DOHH2 (cell line): Measurements from ENCODE around the gene PHAF1.

Experiments used
- H3F3A ChIP-seq: fragments of 200-600 bp; sonication (generic), shearing (Covaris generic); 2 replicates; pipeline ENCODE4 v1.6.0; 2016; ENCODE audit warnings: antibody characterized with exemption, mild to moderate bottlenecking; ENCODE audit not compliant: control insufficient read depth, insufficient read depth
- H3K27ac ChIP-seq: fragments of 200-600 bp; sonication (generic); 2 replicates; pipeline ENCODE4 v1.5.1; 2014; ENCODE audit warnings: low read depth, mild to moderate bottlenecking, low read length, moderate library complexity
- H3K27me3 ChIP-seq: fragments of 200-600 bp; sonication (generic); 2 replicates; pipeline ENCODE4 v1.6.1; 2014; ENCODE audit warnings: mild to moderate bottlenecking, low read length, mixed read lengths; ENCODE audit not compliant: control insufficient read depth
- H3K36me3 ChIP-seq: fragments of 200-600 bp; sonication (generic); 2 replicates; pipeline ENCODE4 v1.6.1; 2014; ENCODE audit warnings: mild to moderate bottlenecking, low read length, moderate library complexity, mixed read lengths; ENCODE audit not compliant: control insufficient read depth
- H3K4me1 ChIP-seq: fragments of 200-600 bp; sonication (generic); 2 replicates; pipeline ENCODE4 v1.6.1; 2014; ENCODE audit warnings: mild to moderate bottlenecking, low read length, mixed read lengths; ENCODE audit not compliant: control insufficient read depth
- H3K4me2 ChIP-seq: fragments of 200-600 bp; sonication (generic); 2 replicates; pipeline ENCODE4 v1.6.0; 2014; ENCODE audit warnings: mild to moderate bottlenecking, low read length, moderate library complexity
- H3K4me3 ChIP-seq: fragments of 200-600 bp; sonication (generic); 2 replicates; pipeline ENCODE4 v1.5.1; 2014; ENCODE audit warnings: mild to moderate bottlenecking, low read length, mixed read lengths
- H3K79me2 ChIP-seq: fragments of 200-600 bp; sonication (generic); 2 replicates; pipeline ENCODE4 v1.6.1; 2014; ENCODE audit warnings: mild to moderate bottlenecking, low read length, mixed read lengths; ENCODE audit not compliant: control insufficient read depth
- H3K9me2 ChIP-seq: fragments of 200-600 bp; sonication (generic); replicated peaks from 2 replicates; pipeline ENCODE4 v1.6.1; 2014; ENCODE audit warnings: mild to moderate bottlenecking, low read length, mixed read lengths; ENCODE audit not compliant: control insufficient read depth
- H3K9me3 ChIP-seq: fragments of 200-600 bp; sonication (generic); 2 replicates; pipeline ENCODE4 v1.6.1; 2014; ENCODE audit warnings: antibody characterized with exemption, low read length, mixed read lengths; ENCODE audit not compliant: control insufficient read depth, insufficient read depth
- H4K20me1 ChIP-seq: fragments of 200-600 bp; sonication (generic); 2 replicates; pipeline ENCODE4 v1.6.0; 2014; ENCODE audit warnings: low read depth, mild to moderate bottlenecking, antibody characterized with exemption, low read length, moderate library complexity; ENCODE audit not compliant: control insufficient read depth, insufficient read depth
- CTCF ChIP-seq: fragments of 200-600 bp; sonication (generic); IDR thresholded peaks from one replicate; pipeline ENCODE4 v1.5.1; 2014; ENCODE audit warnings: antibody characterized with exemption, mild to moderate bottlenecking, low read depth, low read length; ENCODE audit not compliant: poor library complexity, severe bottlenecking
- EZH2phosphoT487 ChIP-seq: fragments of 200-600 bp; sonication (generic); IDR thresholded peaks from 2 replicates; pipeline ENCODE4 v1.6.1; 2017; ENCODE audit warnings: borderline replicate concordance, mild to moderate bottlenecking, antibody characterized with exemption, low read length, moderate library complexity, mixed read lengths

PHAF1 gene

GRCh38 chr16:67082100-67082499 is 27.6 kb upstream of the PHAF1 start:
- Histone ChIP-seq H3K4me2 (no peak overlapping the region), H3K9me2 (no peaks in the 10 kb centered on the region), H3K27me3 (no peaks in the 10 kb centered on the region), H3K9me3 (no peaks in the 10 kb centered on the region), H3K36me3 (peaks cover 31% of the 10 kb centered on the region), H3F3A (no peaks in the 10 kb centered on the region), H4K20me1 (no peaks in the 10 kb centered on the region), H3K79me2 (no peaks in the 10 kb centered on the region), H3K4me3 (no peak overlapping the region), H3K27ac (no peak overlapping the region), H3K4me1 (peaks cover 6% of the 10 kb centered on the region; the same call in 1 of the 2 replicates)
- no peak for TF ChIP-seq CTCF
- no peak for TF ChIP-seq EZH2phosphoT487

GRCh38 chr16:67082891-67083290 is 26.9 kb upstream of the PHAF1 start:
- H3K27me3 ChIP-seq: no peaks in the 10 kb centered on the region
- TF ChIP-seq CTCF: no peak
- TF ChIP-seq EZH2phosphoT487: no peak
- H3K79me2 ChIP-seq: no peaks in the 10 kb centered on the region
- peaks cover 23% of the 10 kb centered on the region for H3K36me3 ChIP-seq
- H3F3A ChIP-seq: no peaks in the 10 kb centered on the region
- no peaks in the 10 kb centered on the region for H4K20me1 ChIP-seq
- no peak overlapping the region for H3K27ac ChIP-seq
- no peaks in the 10 kb centered on the region for H3K9me2 ChIP-seq
- no peaks in the 10 kb centered on the region for H3K9me3 ChIP-seq
- peaks cover 6% of the 10 kb centered on the region; the same call in 1 of the 2 replicates for H3K4me1 ChIP-seq
- H3K4me3 ChIP-seq: no peak overlapping the region
- no peak overlapping the region for H3K4me2 ChIP-seq

GRCh38 chr16:67084345-67085028 is 25.3 kb upstream of the PHAF1 start:
- no peaks in the 10 kb centered on the region; the same call in 1 of the 2 replicates for H3F3A ChIP-seq
- no peak overlapping the region for H3K4me3 ChIP-seq
- no peaks in the 10 kb centered on the region for H4K20me1 ChIP-seq
- no peaks in the 10 kb centered on the region for H3K79me2 ChIP-seq
- H3K9me2 ChIP-seq: no peaks in the 10 kb centered on the region
- no peaks in the 10 kb centered on the region for H3K27me3 ChIP-seq
- no peak overlapping the region for H3K4me2 ChIP-seq
- no peak overlapping the region for H3K27ac ChIP-seq
- no peak for TF ChIP-seq EZH2phosphoT487
- TF ChIP-seq CTCF: no peak
- no peaks in the 10 kb centered on the region for H3K9me3 ChIP-seq
- H3K36me3 ChIP-seq: peaks cover 21% of the 10 kb centered on the region
- peaks cover 6% of the 10 kb centered on the region; the same call in 1 of the 2 replicates for H3K4me1 ChIP-seq
